H9 (cell line): ENCODE measurements around the gene UTS2B. TPM values are rescaled to one million over a fixed set of nuclear protein-coding genes. Genes with fewer than 3 reads are reported as not detected.

Experiments used
- DNase-seq: peaks from one replicate; pipeline ENCODE4 v3.0.0-alpha.2; 2017
- H2AFZ ChIP-seq: one replicate; pipeline ENCODE4 v1.6.1; 2013; ENCODE audit warnings: mild to moderate bottlenecking, low read length, control low read depth, moderate library complexity
- H2AK5ac ChIP-seq: 2 replicates; pipeline ENCODE4 v1.6.1; 2013; ENCODE audit warnings: low read length, control low read depth, mixed read lengths; ENCODE audit not compliant: insufficient read length
- H2BK120ac ChIP-seq: one replicate; pipeline ENCODE4 v1.6.1; 2013; ENCODE audit warnings: low read depth, mild to moderate bottlenecking, low read length, control low read depth, inconsistent platforms; ENCODE audit not compliant: poor library complexity, severe bottlenecking
- H2BK12ac ChIP-seq: 2 replicates; pipeline ENCODE4 v1.6.1; 2013; ENCODE audit warnings: low read length, control low read depth, mixed read lengths, low read depth; ENCODE audit not compliant: insufficient read length
- H2BK15ac ChIP-seq: 2 replicates; pipeline ENCODE4 v1.6.1; 2013; ENCODE audit warnings: low read depth, low read length, control low read depth
- H2BK20ac ChIP-seq: one replicate; pipeline ENCODE4 v1.6.1; 2013; ENCODE audit warnings: low read depth, mild to moderate bottlenecking, low read length, control low read depth, inconsistent platforms; ENCODE audit not compliant: poor library complexity, severe bottlenecking
- H2BK5ac ChIP-seq: 2 replicates; pipeline ENCODE4 v1.6.1; 2013; ENCODE audit warnings: low read length, control low read depth, mixed read lengths; ENCODE audit not compliant: insufficient read length
- H3K14ac ChIP-seq: 2 replicates; pipeline ENCODE4 v1.6.1; 2013; ENCODE audit warnings: low read length, control low read depth; ENCODE audit not compliant: insufficient read depth
- H3K18ac ChIP-seq: 2 replicates; pipeline ENCODE4 v1.6.1; 2013; ENCODE audit warnings: low read depth, mild to moderate bottlenecking, mixed read lengths, low read length, control low read depth; ENCODE audit not compliant: insufficient read length
- H3K23ac ChIP-seq: 2 replicates; pipeline ENCODE4 v1.6.1; 2013; ENCODE audit warnings: low read length, control low read depth, mixed read lengths, low read depth; ENCODE audit not compliant: insufficient read length
- H3K23me2 ChIP-seq: 2 replicates; pipeline ENCODE4 v1.6.1; 2013; ENCODE audit warnings: low read depth, mild to moderate bottlenecking, mixed read lengths, low read length, control low read depth; ENCODE audit not compliant: insufficient read length, poor library complexity, severe bottlenecking
- H3K27ac ChIP-seq: 2 replicates; pipeline ENCODE4 v1.5.1; 2013; ENCODE audit warnings: low read length, control low read depth, mixed read lengths, low read depth; ENCODE audit not compliant: insufficient read length
- H3K27me3 ChIP-seq: 2 replicates; pipeline ENCODE4 v1.6.1; 2013; ENCODE audit warnings: low read length, control low read depth, inconsistent platforms; ENCODE audit not compliant: insufficient read depth
- H3K4ac ChIP-seq: 2 replicates; pipeline ENCODE4 v1.6.1; 2013; ENCODE audit warnings: low read depth, mild to moderate bottlenecking, control low read depth, inconsistent platforms, low read length, moderate library complexity
- H3K4me1 ChIP-seq: 2 replicates; pipeline ENCODE4 v1.6.1; 2013; ENCODE audit warnings: low read length, control low read depth, inconsistent platforms; ENCODE audit not compliant: insufficient read depth
- H3K4me2 ChIP-seq: 2 replicates; pipeline ENCODE4 v1.6.1; 2013; ENCODE audit warnings: low read length, control low read depth, mixed read lengths; ENCODE audit not compliant: insufficient read length, insufficient read depth
- H3K56ac ChIP-seq: 2 replicates; pipeline ENCODE4 v1.6.1; 2013; ENCODE audit warnings: low read depth, mild to moderate bottlenecking, mixed read lengths, low read length, control low read depth; ENCODE audit not compliant: insufficient read length
- H3K79me1 ChIP-seq: 2 replicates; pipeline ENCODE4 v1.6.1; 2013; ENCODE audit warnings: low read depth, mild to moderate bottlenecking, moderate library complexity, low read length, control low read depth, inconsistent platforms; ENCODE audit not compliant: insufficient read depth, poor library complexity, severe bottlenecking
- H3K79me2 ChIP-seq: 2 replicates; pipeline ENCODE4 v1.6.1; 2013; ENCODE audit warnings: low read length, control low read depth, inconsistent platforms; ENCODE audit not compliant: insufficient read depth
- H3K9ac ChIP-seq: 2 replicates; pipeline ENCODE4 v1.6.1; 2013; ENCODE audit warnings: low read length, control low read depth, mixed read lengths; ENCODE audit not compliant: insufficient read length; ENCODE audit errors: extremely low read depth
- H3K9me3 ChIP-seq: one replicate; pipeline ENCODE4 v1.6.1; 2013; ENCODE audit warnings: low read depth, low read length, inconsistent platforms; ENCODE audit not compliant: control insufficient read depth
- H3T11ph ChIP-seq: one replicate; pipeline ENCODE4 v1.6.1; 2013; ENCODE audit warnings: mild to moderate bottlenecking, low read length, control low read depth, inconsistent platforms
- H4K20me1 ChIP-seq: one replicate; pipeline ENCODE4 v1.6.1; 2013; ENCODE audit not compliant: control insufficient read depth, insufficient read length, insufficient read depth
- H4K5ac ChIP-seq: 2 replicates; pipeline ENCODE4 v1.6.1; 2013; ENCODE audit warnings: low read depth, mild to moderate bottlenecking, mixed read lengths, low read length, control low read depth; ENCODE audit not compliant: insufficient read length
- H4K8ac ChIP-seq: replicated peaks from 2 replicates; pipeline ENCODE4 v1.6.1; 2013; ENCODE audit warnings: low read length, control low read depth, mixed read lengths, low read depth; ENCODE audit not compliant: insufficient read length
- H4K91ac ChIP-seq: 2 replicates; pipeline ENCODE4 v1.6.1; 2013; ENCODE audit warnings: low read depth, mild to moderate bottlenecking, moderate library complexity, mixed read lengths, low read length, control low read depth; ENCODE audit not compliant: insufficient read length
- H3K27ac Mint-ChIP-seq, 3 experiments: 2 replicates in 2 of 3; 3 replicates in 1 of 3; pipeline ENCODE4 v1.8.0; 2020 to 2021; ENCODE audit warnings: mixed read lengths in 3 of 3, mild to moderate bottlenecking in 1 of 3, moderate library complexity in 1 of 3
- H3K27me3 Mint-ChIP-seq: 2 replicates; pipeline ENCODE4 v1.8.0; 2021; ENCODE audit warnings: low read depth, mild to moderate bottlenecking, moderate library complexity, mixed read lengths
- H3K36me3 Mint-ChIP-seq, 3 experiments: 2 replicates in 2 of 3; 3 replicates in 1 of 3; pipeline ENCODE4 v1.8.0; 2020 to 2021; ENCODE audit warnings: low read depth in 3 of 3, mixed read lengths in 3 of 3; ENCODE audit not compliant: insufficient read depth in 1 of 3
- H3K4me1 Mint-ChIP-seq, 2 experiments: 2 replicates each; pipeline ENCODE4 v1.8.0; 2020; ENCODE audit warnings: mixed read lengths in 2 of 2
- H3K4me3 Mint-ChIP-seq, 2 experiments: 2 replicates in 1 of 2; 3 replicates in 1 of 2; pipeline ENCODE4 v1.8.0; 2020 to 2021; ENCODE audit warnings: mild to moderate bottlenecking in 2 of 2, mixed read lengths in 2 of 2, moderate library complexity in 1 of 2
- H3K9me3 Mint-ChIP-seq, 2 experiments: 2 replicates in 1 of 2; 3 replicates in 1 of 2; pipeline ENCODE4 v1.8.0; 2020; ENCODE audit warnings: mild to moderate bottlenecking in 2 of 2, mixed read lengths in 2 of 2, moderate library complexity in 1 of 2
- total RNA-seq: library from RNA; stranded (reverse); gene quantifications from 2 replicates; pipeline ENCODE4 v1.2.1, GENCODE V29; 2021
- TF ChIP-seq, protein P1 (sequence below): fragments of 200-600 bp; sonication (generic); conservative IDR thresholded peaks from 3 replicates; pipeline ENCODE4 v1.8.0; 2021; ENCODE audit warnings: antibody characterized with exemption, mild to moderate bottlenecking

UTS2B gene
- total RNA-seq, 1 experiment from 2014 or later = 0.09 TPM

DNA sequence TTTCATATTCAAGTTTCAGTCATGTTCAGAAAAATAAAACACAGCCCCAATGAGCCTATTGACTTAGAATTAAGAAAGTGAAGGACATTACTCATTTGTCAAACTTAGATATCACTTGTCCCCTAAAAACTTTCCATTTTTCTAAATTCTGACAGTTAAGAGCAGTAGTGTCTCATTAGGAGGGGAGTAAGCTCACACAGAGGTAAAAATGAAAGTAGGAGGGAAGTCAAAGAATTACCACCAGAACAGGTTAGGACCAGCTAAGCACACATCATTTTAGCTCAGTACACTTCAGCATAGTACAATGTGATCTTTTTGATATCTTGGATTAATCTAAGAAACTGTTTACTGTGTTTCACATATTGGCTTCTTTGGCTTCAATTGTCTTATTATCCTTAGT is 67.0 kb downstream of the UTS2B start:
- DNase-seq = no peak
- Histone ChIP-seq H3K56ac (no peak overlapping the region), H4K20me1 (no peaks in the 10 kb centered on the region), H3K4ac (no peak overlapping the region), H4K8ac (no peak overlapping the region), H3K9ac (no peak overlapping the region), H2BK120ac (no peak overlapping the region), H4K91ac (no peak overlapping the region), H3K18ac (no peak overlapping the region), H2BK15ac (no peak overlapping the region), H2AK5ac (no peak overlapping the region), H3K27ac (no peak overlapping the region), H3K4me1 (peaks cover 5% of the 10 kb centered on the region; the same call in 1 of the 2 replicates), H3K27me3 (no peaks in the 10 kb centered on the region), H4K5ac (no peak overlapping the region), H2BK20ac (no peak overlapping the region), H2BK12ac (no peak overlapping the region), H2BK5ac (no peak overlapping the region), H3K23ac (no peak overlapping the region), H3K14ac (no peak overlapping the region), H3K4me2 (no peak overlapping the region), H3K79me1 (no peaks in the 10 kb centered on the region), H3K9me3 (no peaks in the 10 kb centered on the region), H3K23me2 (no peaks in the 10 kb centered on the region), H3K79me2 (no peaks in the 10 kb centered on the region), H3T11ph (no peak overlapping the region), H2AFZ (no peak overlapping the region)
- H3K4me3 Mint-ChIP-seq = no peak overlapping the region
- no peaks in the 10 kb centered on the region for H3K9me3 Mint-ChIP-seq
- H3K27me3 Mint-ChIP-seq = no peaks in the 10 kb centered on the region
- peaks cover 31 to 53% of the 10 kb centered on the region in 2 experiments for H3K4me1 Mint-ChIP-seq
- H3K27ac Mint-ChIP-seq = no peak overlapping the region
- TF ChIP-seq, protein P1, sequence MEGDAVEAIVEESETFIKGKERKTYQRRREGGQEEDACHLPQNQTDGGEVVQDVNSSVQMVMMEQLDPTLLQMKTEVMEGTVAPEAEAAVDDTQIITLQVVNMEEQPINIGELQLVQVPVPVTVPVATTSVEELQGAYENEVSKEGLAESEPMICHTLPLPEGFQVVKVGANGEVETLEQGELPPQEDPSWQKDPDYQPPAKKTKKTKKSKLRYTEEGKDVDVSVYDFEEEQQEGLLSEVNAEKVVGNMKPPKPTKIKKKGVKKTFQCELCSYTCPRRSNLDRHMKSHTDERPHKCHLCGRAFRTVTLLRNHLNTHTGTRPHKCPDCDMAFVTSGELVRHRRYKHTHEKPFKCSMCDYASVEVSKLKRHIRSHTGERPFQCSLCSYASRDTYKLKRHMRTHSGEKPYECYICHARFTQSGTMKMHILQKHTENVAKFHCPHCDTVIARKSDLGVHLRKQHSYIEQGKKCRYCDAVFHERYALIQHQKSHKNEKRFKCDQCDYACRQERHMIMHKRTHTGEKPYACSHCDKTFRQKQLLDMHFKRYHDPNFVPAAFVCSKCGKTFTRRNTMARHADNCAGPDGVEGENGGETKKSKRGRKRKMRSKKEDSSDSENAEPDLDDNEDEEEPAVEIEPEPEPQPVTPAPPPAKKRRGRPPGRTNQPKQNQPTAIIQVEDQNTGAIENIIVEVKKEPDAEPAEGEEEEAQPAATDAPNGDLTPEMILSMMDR = no peak
- no peaks in the 10 kb centered on the region for H3K36me3 Mint-ChIP-seq
